Measurements from ENCODE around the gene GPR55.

Gene GPR55

DNA sequence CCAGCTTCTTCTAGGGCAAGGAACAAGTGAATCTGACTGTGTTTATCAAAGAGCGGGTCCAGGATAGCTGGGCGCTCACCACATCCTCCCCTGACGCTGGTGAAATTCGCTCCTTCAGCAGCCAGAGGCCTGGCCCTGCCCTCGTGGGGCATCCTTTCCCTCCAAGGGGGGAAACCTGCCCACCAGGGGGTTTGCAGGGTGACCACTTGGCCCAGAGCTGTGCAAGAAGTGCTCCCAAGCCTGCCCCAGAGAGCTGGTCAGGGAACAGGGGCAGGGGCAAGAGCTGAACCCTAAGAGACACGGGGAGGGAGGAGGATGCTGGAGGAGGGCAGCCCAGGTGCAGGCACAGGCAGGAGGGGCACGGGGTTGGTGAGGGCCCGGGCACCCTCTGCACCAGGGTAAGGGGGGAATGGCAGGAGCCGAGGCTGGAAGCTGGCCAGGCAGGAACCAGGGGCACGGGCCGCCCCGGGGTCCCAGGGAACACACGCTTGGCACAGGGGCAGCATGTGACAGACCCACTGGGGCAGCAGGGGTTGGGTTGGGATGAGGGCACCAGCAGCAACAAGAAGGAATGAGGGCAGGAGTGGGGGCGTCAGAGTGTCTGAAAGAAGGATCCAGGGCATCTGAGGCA is 2.8 kb upstream of the GPR55 start:
- no CpG with 5 or more reads among the region's 14 CpGs for WGBS (ENCODE audit: insufficient coverage, insufficient read length)
- DNase-seq (ENCODE audit: low read depth, low spot score): no peak
- Histone ChIP-seq H3K4me1 (ENCODE audit: control insufficient read depth, insufficient read depth, low read length) (peaks cover 2% of the 10 kb centered on the region; the same call in 1 of the 2 replicates), H3K27ac (ENCODE audit: low read length) (no peak overlapping the region), H3K27me3 (ENCODE audit: control insufficient read depth, insufficient read depth, low read length) (no peaks in the 10 kb centered on the region), H3K4me3 (ENCODE audit: low read length) (no peak overlapping the region), H3K9me3 (ENCODE audit: control insufficient read depth, insufficient read depth, low read length) (no peaks in the 10 kb centered on the region), H3K36me3 (ENCODE audit: control insufficient read depth, insufficient read depth, low read length) (no peaks in the 10 kb centered on the region)

DNA sequence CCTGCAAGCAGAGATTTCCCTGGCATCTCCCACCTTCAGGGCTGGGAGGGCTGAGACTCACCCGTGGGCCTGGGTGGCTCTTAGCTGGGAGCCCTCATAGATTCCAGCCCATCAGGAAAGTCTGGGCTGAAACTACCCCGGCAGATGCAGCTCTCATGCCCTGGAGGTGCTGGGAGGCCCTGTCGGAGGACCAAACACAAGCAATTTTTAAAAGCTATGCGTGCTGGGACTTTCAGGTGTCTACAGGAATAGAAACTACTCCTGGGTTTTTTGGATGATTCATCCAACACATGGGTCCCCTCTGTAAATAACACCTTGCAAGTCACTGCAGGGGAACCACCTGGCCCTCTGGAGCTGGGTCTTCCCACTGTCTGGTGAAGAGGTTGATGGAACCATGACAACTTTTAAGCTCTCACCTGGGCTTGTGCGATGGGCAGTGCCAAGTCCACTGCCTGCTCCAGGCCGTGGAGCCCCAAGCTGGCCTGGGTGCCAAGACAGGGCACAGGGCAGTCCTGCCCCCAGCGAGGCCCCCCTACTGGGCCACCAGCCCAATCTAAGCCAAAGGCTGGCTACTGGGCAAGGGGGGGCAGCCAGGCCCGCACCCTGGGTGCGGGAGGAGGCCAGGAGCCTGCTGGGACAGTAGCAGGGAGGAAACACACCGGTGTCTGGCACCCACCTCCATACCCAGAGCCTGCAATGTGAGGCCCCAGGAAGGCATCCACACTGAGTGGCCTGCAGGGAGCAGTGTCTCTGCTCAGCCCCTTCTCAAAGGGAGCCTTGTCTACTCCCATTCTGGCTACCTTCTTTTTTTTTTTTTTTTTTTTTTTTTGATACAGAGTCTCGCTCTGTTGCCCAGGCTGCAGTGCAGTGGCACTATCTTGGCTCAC is 1.1 kb upstream of the GPR55 start:
- no CpG with 5 or more reads among the region's 11 CpGs for WGBS (ENCODE audit: insufficient coverage, insufficient read length)
- no peak overlapping the region for H3K4me3 ChIP-seq (ENCODE audit: low read length)
- no peaks in the 10 kb centered on the region for H3K36me3 ChIP-seq (ENCODE audit: control insufficient read depth, insufficient read depth, low read length)
- H3K4me1 ChIP-seq (ENCODE audit: control insufficient read depth, insufficient read depth, low read length): peaks cover 2% of the 10 kb centered on the region; the same call in 1 of the 2 replicates
- H3K27me3 ChIP-seq (ENCODE audit: control insufficient read depth, insufficient read depth, low read length): no peaks in the 10 kb centered on the region
- H3K9me3 ChIP-seq (ENCODE audit: control insufficient read depth, insufficient read depth, low read length): no peaks in the 10 kb centered on the region
- DNase-seq (ENCODE audit: low read depth, low spot score): no peak
- no peak overlapping the region for H3K27ac ChIP-seq (ENCODE audit: low read length)

DNA sequence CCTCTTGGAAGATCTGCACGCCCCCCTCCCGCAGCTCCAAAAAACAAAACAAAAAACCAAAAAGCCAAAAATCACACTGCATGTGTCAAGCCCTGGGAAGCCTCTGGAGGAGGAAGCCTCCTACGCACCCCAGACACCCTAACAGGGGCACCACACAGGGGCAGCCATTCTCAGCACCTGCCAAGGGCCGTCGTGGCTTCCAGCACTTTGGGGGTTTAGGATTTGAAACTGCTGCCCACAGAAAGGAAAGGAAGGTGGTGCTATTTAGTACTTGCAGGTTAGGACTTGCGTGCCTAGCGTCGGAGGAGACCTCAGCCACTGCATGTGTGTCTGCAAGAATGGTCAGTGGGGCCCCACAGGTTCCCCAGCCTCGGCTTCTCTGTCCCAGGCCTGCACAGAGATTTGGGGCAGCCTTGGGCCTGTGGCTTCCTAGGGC is 419 bp upstream of the GPR55 start:
- Histone ChIP-seq H3K27ac (ENCODE audit: low read length) (no peak overlapping the region), H3K27me3 (ENCODE audit: control insufficient read depth, insufficient read depth, low read length) (no peaks in the 10 kb centered on the region), H3K9me3 (ENCODE audit: control insufficient read depth, insufficient read depth, low read length) (no peaks in the 10 kb centered on the region), H3K4me3 (ENCODE audit: low read length) (no peak overlapping the region), H3K4me1 (ENCODE audit: control insufficient read depth, insufficient read depth, low read length) (peaks cover 2% of the 10 kb centered on the region; the same call in 1 of the 2 replicates), H3K36me3 (ENCODE audit: control insufficient read depth, insufficient read depth, low read length) (no peaks in the 10 kb centered on the region)
- WGBS (ENCODE audit: insufficient coverage, insufficient read length): no CpG with 5 or more reads among the region's 9 CpGs
- DNase-seq (ENCODE audit: low read depth, low spot score): no peak

DNA sequence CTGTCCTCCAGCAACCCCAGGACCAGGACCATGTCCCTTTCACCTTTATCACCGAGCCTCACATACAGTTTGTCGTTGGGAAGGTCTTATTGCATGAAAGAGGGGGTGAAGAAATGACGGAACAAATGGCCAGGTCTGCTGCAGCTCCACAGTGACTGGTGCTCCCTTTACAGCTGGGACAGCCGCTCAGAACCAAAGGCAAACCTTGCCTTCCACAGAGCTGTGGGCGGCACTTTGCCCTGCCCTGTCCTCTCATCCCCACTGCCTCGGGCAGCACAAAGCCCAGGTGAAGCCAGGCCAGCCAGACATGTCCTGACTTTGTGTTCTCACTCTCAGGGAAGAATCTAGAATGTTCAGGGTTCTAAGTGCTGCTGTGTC is 961 bp downstream of the GPR55 start:
- H3K9me3 ChIP-seq (ENCODE audit: control insufficient read depth, insufficient read depth, low read length): no peaks in the 10 kb centered on the region
- no peaks in the 10 kb centered on the region for H3K36me3 ChIP-seq (ENCODE audit: control insufficient read depth, insufficient read depth, low read length)
- no peak overlapping the region for H3K27ac ChIP-seq (ENCODE audit: low read length)
- H3K27me3 ChIP-seq (ENCODE audit: control insufficient read depth, insufficient read depth, low read length): no peaks in the 10 kb centered on the region
- DNase-seq (ENCODE audit: low read depth, low spot score): no peak
- no peak overlapping the region for H3K4me3 ChIP-seq (ENCODE audit: low read length)
- no CpG with 5 or more reads among the region's 6 CpGs for WGBS (ENCODE audit: insufficient coverage, insufficient read length)
- H3K4me1 ChIP-seq (ENCODE audit: control insufficient read depth, insufficient read depth, low read length): peaks cover 2% of the 10 kb centered on the region; the same call in 1 of the 2 replicates

DNA sequence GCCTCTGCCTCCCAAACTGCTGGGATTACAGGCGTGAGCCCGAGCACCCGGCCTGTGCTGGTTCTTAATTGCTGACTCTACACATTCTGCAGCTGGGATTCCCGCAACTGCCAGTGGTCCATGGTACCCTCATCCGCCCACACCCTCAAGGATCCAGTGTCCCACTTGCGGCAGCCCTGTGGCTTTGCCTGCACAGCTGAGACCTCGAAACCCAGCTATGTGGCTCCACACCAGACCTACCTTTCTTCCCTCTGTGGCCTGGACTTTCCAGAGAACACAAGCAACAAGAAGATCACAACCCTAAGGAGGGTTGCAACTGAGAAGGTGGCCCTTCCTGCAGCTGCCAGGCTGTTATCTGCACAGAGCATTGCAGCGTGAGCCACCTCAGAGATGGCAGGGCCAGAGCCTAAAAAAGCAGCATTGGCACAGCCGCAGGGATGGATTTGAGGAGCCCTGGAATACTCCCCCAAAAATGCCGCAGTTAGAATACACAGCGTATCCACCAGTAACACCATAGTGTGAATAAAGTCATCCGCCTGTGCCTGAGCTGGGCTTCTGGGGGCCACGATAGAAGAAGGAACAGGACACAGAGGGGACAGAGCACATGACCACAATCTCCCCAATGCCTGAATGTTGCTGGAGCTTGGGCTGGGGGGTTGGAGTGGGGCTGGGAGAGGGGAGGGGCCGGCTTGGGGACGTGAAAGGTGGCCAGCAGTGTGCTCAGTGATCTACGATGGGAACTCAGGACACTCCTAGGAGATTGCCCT is 1.9 kb downstream of the GPR55 start:
- H3K27ac ChIP-seq (ENCODE audit: low read length): no peak overlapping the region
- no peaks in the 10 kb centered on the region for H3K36me3 ChIP-seq (ENCODE audit: control insufficient read depth, insufficient read depth, low read length)
- no CpG with 5 or more reads among the region's 16 CpGs for WGBS (ENCODE audit: insufficient coverage, insufficient read length)

DNA sequence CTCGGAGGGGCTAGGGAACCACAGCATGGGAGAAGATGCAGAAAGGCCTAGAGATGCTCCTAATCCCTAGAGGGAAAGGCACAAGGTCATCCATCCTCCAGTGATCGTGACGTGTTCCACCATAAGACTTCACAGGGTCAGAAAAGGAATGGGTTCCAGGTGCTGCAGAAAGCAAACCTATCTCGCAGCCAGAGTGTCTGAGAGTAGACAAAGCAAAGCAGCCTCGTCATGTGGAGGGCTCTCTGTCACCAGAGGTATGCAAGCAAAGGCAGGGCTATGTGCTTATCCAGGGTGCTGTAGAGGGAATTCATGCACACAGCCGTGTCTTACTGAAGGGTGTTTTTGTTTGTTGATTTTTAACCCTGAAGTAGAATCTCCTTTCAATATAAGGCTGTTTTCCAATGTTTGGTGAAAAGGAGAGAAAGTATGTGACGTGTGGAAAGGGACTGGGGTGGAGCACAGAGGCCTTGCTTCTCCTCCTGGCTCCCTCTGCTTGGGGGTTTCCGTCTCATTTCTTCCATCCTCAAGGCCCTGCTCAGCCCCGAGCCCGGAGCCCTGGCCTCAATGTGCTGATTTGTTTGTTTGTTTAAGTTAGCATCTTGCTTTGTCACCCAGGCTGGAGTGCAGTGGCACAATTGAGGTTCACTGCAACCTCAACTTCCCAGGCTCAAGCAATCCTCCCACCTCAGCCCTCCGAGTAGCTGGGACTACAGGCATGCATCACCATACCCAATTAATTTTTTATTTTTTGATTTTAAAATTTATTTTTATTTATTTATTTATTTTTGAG is 3.0 kb downstream of the GPR55 start:
- Histone ChIP-seq H3K9me3 (ENCODE audit: control insufficient read depth, insufficient read depth, low read length) (no peaks in the 10 kb centered on the region), H3K4me1 (ENCODE audit: control insufficient read depth, insufficient read depth, low read length) (peaks cover 2% of the 10 kb centered on the region; the same call in 1 of the 2 replicates), H3K27ac (ENCODE audit: low read length) (no peak overlapping the region), H3K4me3 (ENCODE audit: low read length) (no peak overlapping the region), H3K27me3 (ENCODE audit: control insufficient read depth, insufficient read depth, low read length) (no peaks in the 10 kb centered on the region), H3K36me3 (ENCODE audit: control insufficient read depth, insufficient read depth, low read length) (no peaks in the 10 kb centered on the region)
- no peak for DNase-seq (ENCODE audit: low read depth, low spot score)
- WGBS (ENCODE audit: insufficient coverage, insufficient read length): no CpG with 5 or more reads among the region's 11 CpGs

More for the DNA sequence above, 1.9 kb downstream of the GPR55 start:
- no peak for DNase-seq (ENCODE audit: low read depth, low spot score)
- Histone ChIP-seq H3K4me1 (ENCODE audit: control insufficient read depth, insufficient read depth, low read length) (peaks cover 2% of the 10 kb centered on the region; the same call in 1 of the 2 replicates), H3K4me3 (ENCODE audit: low read length) (no peak overlapping the region), H3K9me3 (ENCODE audit: control insufficient read depth, insufficient read depth, low read length) (no peaks in the 10 kb centered on the region), H3K27me3 (ENCODE audit: control insufficient read depth, insufficient read depth, low read length) (no peaks in the 10 kb centered on the region)

DNA sequence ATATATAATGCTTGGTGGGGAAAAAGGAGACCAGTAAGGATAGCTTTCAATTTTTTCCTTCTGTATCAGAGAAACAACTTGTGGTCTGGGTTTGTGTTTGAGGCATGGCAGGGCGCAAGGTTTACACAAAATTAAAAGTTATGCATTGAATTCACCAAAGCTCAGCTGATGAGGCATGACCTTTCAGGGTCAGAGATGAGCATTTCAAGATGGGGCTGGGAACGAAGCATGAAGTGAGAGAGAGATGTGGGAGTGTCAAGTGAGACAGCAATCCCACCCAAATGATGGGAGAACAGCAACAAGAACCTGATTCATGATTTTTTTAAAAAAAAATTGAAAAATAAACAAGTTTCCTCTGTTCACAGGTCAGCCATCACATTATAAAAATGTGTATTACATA is 4.9 kb downstream of the GPR55 start:
- Histone ChIP-seq H3K4me3 (ENCODE audit: low read length) (no peak overlapping the region), H3K27ac (ENCODE audit: low read length) (no peak overlapping the region), H3K9me3 (ENCODE audit: control insufficient read depth, insufficient read depth, low read length) (no peaks in the 10 kb centered on the region), H3K4me1 (ENCODE audit: control insufficient read depth, insufficient read depth, low read length) (peaks cover 2% of the 10 kb centered on the region; the same call in 1 of the 2 replicates), H3K36me3 (ENCODE audit: control insufficient read depth, insufficient read depth, low read length) (no peaks in the 10 kb centered on the region), H3K27me3 (ENCODE audit: control insufficient read depth, insufficient read depth, low read length) (no peaks in the 10 kb centered on the region)
- DNase-seq (ENCODE audit: low read depth, low spot score): no peak
- no CpG with 5 or more reads among the region's 2 CpGs for WGBS (ENCODE audit: insufficient coverage, insufficient read length)

DNA sequence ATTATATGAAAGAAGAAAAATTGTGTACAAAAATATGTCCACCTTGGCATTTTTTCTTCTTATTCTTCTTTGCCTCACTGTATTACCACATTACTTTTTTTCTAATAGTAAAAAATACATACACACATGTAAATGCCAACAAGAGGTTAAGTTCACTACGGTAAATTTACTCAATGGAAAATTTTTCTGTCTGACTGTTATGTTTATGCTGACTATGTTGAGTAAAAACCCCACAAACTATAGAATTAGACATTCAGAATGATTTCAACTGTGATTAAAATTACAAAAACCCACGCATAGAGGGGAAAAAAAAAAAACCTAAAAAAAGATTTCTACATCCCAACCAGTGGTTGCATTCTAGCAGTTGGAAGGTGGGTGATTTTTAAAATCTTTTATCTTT is 5.4 kb downstream of the GPR55 start:
- Histone ChIP-seq H3K27me3 (ENCODE audit: control insufficient read depth, insufficient read depth, low read length) (no peaks in the 10 kb centered on the region), H3K9me3 (ENCODE audit: control insufficient read depth, insufficient read depth, low read length) (no peaks in the 10 kb centered on the region), H3K4me1 (ENCODE audit: control insufficient read depth, insufficient read depth, low read length) (peaks cover 2% of the 10 kb centered on the region; the same call in 1 of the 2 replicates), H3K27ac (ENCODE audit: low read length) (no peak overlapping the region), H3K36me3 (ENCODE audit: control insufficient read depth, insufficient read depth, low read length) (no peaks in the 10 kb centered on the region), H3K4me3 (ENCODE audit: low read length) (no peak overlapping the region)
- no peak for DNase-seq (ENCODE audit: low read depth, low spot score)
- WGBS (ENCODE audit: insufficient coverage, insufficient read length): no CpG with 5 or more reads among the region's 2 CpGs

DNA sequence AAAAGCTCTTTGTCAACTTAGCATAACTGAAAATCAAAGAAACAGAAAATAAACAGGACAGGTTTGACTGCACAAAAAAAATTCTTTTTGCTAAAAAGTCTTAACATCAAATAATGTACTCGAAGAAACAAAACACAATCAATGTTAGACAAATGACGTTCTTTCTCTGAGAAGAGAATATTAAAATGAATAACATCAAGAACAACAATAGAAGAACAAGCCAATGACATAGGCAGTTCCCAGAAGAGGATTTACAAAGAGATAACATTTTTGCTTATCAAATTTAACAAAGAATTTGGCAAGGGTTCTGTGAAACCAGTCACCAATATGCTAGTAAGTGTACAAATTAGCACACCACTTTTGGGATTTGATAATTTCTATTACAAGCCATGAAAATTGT is 5.8 kb downstream of the GPR55 start:
- H3K27me3 ChIP-seq (ENCODE audit: control insufficient read depth, insufficient read depth, low read length): no peaks in the 10 kb centered on the region
- H3K27ac ChIP-seq (ENCODE audit: low read length): no peak overlapping the region
- no CpG with 5 or more reads among the region's 2 CpGs for WGBS (ENCODE audit: insufficient coverage, insufficient read length)
- no peaks in the 10 kb centered on the region for H3K9me3 ChIP-seq (ENCODE audit: control insufficient read depth, insufficient read depth, low read length)
- DNase-seq (ENCODE audit: low read depth, low spot score): no peak
- H3K4me1 ChIP-seq (ENCODE audit: control insufficient read depth, insufficient read depth, low read length): peaks cover 1% of the 10 kb centered on the region; the same call in 1 of the 2 replicates
- no peak overlapping the region for H3K4me3 ChIP-seq (ENCODE audit: low read length)
- no peaks in the 10 kb centered on the region for H3K36me3 ChIP-seq (ENCODE audit: control insufficient read depth, insufficient read depth, low read length)

Data from iPS DF 6.9 (cell line).